Measurements from ENCODE around the gene CTTNBP2NL.

CTTNBP2NL gene

DNA sequence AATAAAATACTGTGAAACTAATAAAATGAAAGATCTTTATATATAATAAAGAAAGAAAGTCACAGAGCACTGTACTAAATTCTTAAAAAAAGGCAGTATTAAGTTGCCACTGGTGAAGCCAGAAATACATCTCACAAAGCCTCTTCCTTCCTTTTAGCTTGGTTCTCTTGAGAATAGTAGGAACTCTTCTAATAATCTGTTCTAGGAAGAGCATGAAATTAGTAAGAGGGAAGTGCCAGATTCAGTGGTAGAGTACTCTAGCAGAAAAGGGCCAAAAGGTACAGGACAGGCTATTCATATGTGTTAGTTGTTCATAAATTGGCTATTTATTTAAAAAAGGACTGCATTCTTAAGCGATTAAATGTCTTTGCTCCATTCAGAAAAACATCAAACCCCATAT lies 33.7 kb downstream of the CTTNBP2NL start:
- no peak overlapping the region for H3K9ac ChIP-seq (ENCODE audit: low read length)
- no peak overlapping the region for H3K27ac ChIP-seq (ENCODE audit: low read depth, low read length)
- no peak overlapping the region for H2AFZ ChIP-seq (ENCODE audit: insufficient read depth, low read length, poor library complexity)
- no peak overlapping the region for H4K91ac ChIP-seq (ENCODE audit: low read depth, low read length)
- no peak overlapping the region for H4K8ac ChIP-seq (ENCODE audit: low read depth, low read length)
- no peak overlapping the region for H3K4me2 ChIP-seq (ENCODE audit: low read length)
- H3K4me1 ChIP-seq (ENCODE audit: control insufficient read depth in 1 of 2, insufficient read depth in 2 of 2, low read length in 2 of 2) = no peaks in the 10 kb centered on the region
- no peak overlapping the region for H2AK5ac ChIP-seq (ENCODE audit: low read length)
- H3K23ac ChIP-seq (ENCODE audit: low read length) = no peak overlapping the region
- no peak overlapping the region for H3K4ac ChIP-seq (ENCODE audit: low read depth, low read length)
- no peak overlapping the region for H3K4me3 ChIP-seq (ENCODE audit: low read depth, low read length)
- no peaks in the 10 kb centered on the region for H3K79me1 ChIP-seq (ENCODE audit: low read length)
- no peak overlapping the region for H2BK5ac ChIP-seq (ENCODE audit: low read depth, low read length, poor library complexity)
- no peaks in the 10 kb centered on the region for H3K27me3 ChIP-seq (ENCODE audit: insufficient read depth, low read length)
- no peaks in the 10 kb centered on the region for H3K9me3 ChIP-seq (ENCODE audit: insufficient read depth, low read depth, low read length)
- H2BK12ac ChIP-seq (ENCODE audit: low read length) = no peak overlapping the region
- no peak overlapping the region for H3K18ac ChIP-seq (ENCODE audit: low read length)
- no peak for DNase-seq
- H3K14ac ChIP-seq (ENCODE audit: low read length) = no peak overlapping the region
- no CpG with 5 or more reads among the region's 1 CpG for WGBS (ENCODE audit: extremely low coverage, insufficient coverage, insufficient read length)
- no peaks in the 10 kb centered on the region for H3K79me2 ChIP-seq (ENCODE audit: control insufficient read depth, insufficient read depth, low read length, poor library complexity)
- H3K36me3 ChIP-seq (ENCODE audit: control insufficient read depth in 1 of 2, insufficient read depth in 2 of 2, low read length in 2 of 2) = peaks cover 6 to 9% of the 10 kb centered on the region in 2 experiments
- H4K12ac ChIP-seq (ENCODE audit: low read depth, low read length) = no peak overlapping the region
- no peak overlapping the region for H2BK120ac ChIP-seq (ENCODE audit: insufficient read depth, low read length, poor library complexity)

DNA sequence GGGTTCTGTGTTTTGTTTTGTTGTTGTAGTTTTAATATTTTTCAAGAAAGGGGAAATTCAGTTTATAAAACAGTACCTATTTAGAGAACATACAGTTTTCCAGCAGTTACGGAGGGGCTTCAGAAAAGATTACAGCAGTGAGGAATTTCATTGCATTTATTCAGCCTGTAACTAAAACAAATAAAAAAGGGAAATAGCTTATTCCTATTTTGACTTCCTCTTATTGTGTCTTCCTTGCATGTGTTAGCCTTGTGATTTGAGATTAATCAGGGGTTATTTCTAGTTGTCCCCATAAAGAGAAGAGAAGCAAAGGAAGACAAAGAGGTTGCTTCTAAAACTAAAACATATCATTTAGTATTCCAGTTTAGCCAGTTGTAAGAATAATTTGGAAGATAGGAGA lies 35.0 kb downstream of the CTTNBP2NL start:
- Histone ChIP-seq H4K8ac (ENCODE audit: low read depth, low read length) (no peak overlapping the region), H3K27ac (ENCODE audit: low read depth, low read length) (no peak overlapping the region), H3K18ac (ENCODE audit: low read length) (no peak overlapping the region), H3K4me3 (ENCODE audit: low read depth, low read length) (no peak overlapping the region), H3K79me1 (ENCODE audit: low read length) (no peaks in the 10 kb centered on the region), H2BK120ac (ENCODE audit: insufficient read depth, low read length, poor library complexity) (no peak overlapping the region), H4K91ac (ENCODE audit: low read depth, low read length) (no peak overlapping the region), H3K4me2 (ENCODE audit: low read length) (no peak overlapping the region), H3K4ac (ENCODE audit: low read depth, low read length) (no peak overlapping the region), H2AK5ac (ENCODE audit: low read length) (no peak overlapping the region), H3K79me2 (ENCODE audit: control insufficient read depth, insufficient read depth, low read length, poor library complexity) (no peaks in the 10 kb centered on the region), H3K4me1 (ENCODE audit: control insufficient read depth in 1 of 2, insufficient read depth in 2 of 2, low read length in 2 of 2) (no peaks in the 10 kb centered on the region), H2BK12ac (ENCODE audit: low read length) (no peak overlapping the region), H3K23ac (ENCODE audit: low read length) (no peak overlapping the region), H3K9me3 (ENCODE audit: insufficient read depth, low read depth, low read length) (no peaks in the 10 kb centered on the region), H2BK5ac (ENCODE audit: low read depth, low read length, poor library complexity) (no peak overlapping the region), H4K12ac (ENCODE audit: low read depth, low read length) (no peak overlapping the region), H2AFZ (ENCODE audit: insufficient read depth, low read length, poor library complexity) (no peak overlapping the region), H3K9ac (ENCODE audit: low read length) (no peak overlapping the region), H3K14ac (ENCODE audit: low read length) (no peak overlapping the region), H3K36me3 (ENCODE audit: control insufficient read depth in 1 of 2, insufficient read depth in 2 of 2, low read length in 2 of 2) (peaks cover 1 to 2% of the 10 kb centered on the region in 2 experiments), H3K27me3 (ENCODE audit: insufficient read depth, low read length) (no peaks in the 10 kb centered on the region)
- DNase-seq = peak in 1 of 2 donors; percentile 6
- no CpG with 5 or more reads among the region's 1 CpG for WGBS (ENCODE audit: extremely low coverage, insufficient coverage, insufficient read length)

DNA sequence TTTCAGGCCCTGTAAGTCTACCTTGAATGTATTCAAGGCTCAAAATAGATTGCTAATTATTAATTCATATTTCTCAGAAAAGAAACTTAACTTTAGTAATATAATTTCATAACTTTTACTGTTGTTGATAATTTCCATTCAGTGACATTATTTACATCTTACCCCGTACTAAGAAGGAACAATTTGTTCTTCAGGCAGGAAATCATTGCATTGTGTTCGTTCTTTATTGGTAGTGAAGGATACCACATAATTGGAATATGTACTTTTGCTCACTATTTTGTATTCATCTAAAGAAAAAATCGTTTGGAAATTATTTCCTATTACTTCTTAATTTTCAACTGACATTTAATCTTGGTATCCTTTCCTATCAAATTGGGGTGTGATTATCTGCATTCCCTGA lies 39.4 kb downstream of the CTTNBP2NL start:
- Histone ChIP-seq H3K27ac (ENCODE audit: low read depth, low read length) (no peak overlapping the region), H3K9ac (ENCODE audit: low read length) (no peak overlapping the region), H3K79me1 (ENCODE audit: low read length) (no peaks in the 10 kb centered on the region), H3K4me3 (ENCODE audit: low read depth, low read length) (no peak overlapping the region), H2BK12ac (ENCODE audit: low read length) (no peak overlapping the region), H3K79me2 (ENCODE audit: control insufficient read depth, insufficient read depth, low read length, poor library complexity) (no peaks in the 10 kb centered on the region), H2AK5ac (ENCODE audit: low read length) (no peak overlapping the region), H2BK120ac (ENCODE audit: insufficient read depth, low read length, poor library complexity) (no peak overlapping the region), H3K4me2 (ENCODE audit: low read length) (no peak overlapping the region), H4K91ac (ENCODE audit: low read depth, low read length) (no peak overlapping the region), H3K4ac (ENCODE audit: low read depth, low read length) (no peak overlapping the region), H3K14ac (ENCODE audit: low read length) (no peak overlapping the region), H3K9me3 (ENCODE audit: insufficient read depth, low read depth, low read length) (no peaks in the 10 kb centered on the region), H3K18ac (ENCODE audit: low read length) (no peak overlapping the region), H2BK5ac (ENCODE audit: low read depth, low read length, poor library complexity) (no peak overlapping the region), H3K4me1 (ENCODE audit: control insufficient read depth in 1 of 2, insufficient read depth in 2 of 2, low read length in 2 of 2) (no peaks in the 10 kb centered on the region), H3K36me3 (ENCODE audit: control insufficient read depth in 1 of 2, insufficient read depth in 2 of 2, low read length in 2 of 2) (no peaks in the 10 kb centered on the region), H3K23ac (ENCODE audit: low read length) (no peak overlapping the region), H4K8ac (ENCODE audit: low read depth, low read length) (no peak overlapping the region), H3K27me3 (ENCODE audit: insufficient read depth, low read length) (no peaks in the 10 kb centered on the region), H2AFZ (ENCODE audit: insufficient read depth, low read length, poor library complexity) (no peak overlapping the region), H4K12ac (ENCODE audit: low read depth, low read length) (no peak overlapping the region)
- no peak for DNase-seq
- WGBS (ENCODE audit: extremely low coverage, insufficient coverage, insufficient read length) = no CpG with 5 or more reads among the region's 3 CpGs

DNA sequence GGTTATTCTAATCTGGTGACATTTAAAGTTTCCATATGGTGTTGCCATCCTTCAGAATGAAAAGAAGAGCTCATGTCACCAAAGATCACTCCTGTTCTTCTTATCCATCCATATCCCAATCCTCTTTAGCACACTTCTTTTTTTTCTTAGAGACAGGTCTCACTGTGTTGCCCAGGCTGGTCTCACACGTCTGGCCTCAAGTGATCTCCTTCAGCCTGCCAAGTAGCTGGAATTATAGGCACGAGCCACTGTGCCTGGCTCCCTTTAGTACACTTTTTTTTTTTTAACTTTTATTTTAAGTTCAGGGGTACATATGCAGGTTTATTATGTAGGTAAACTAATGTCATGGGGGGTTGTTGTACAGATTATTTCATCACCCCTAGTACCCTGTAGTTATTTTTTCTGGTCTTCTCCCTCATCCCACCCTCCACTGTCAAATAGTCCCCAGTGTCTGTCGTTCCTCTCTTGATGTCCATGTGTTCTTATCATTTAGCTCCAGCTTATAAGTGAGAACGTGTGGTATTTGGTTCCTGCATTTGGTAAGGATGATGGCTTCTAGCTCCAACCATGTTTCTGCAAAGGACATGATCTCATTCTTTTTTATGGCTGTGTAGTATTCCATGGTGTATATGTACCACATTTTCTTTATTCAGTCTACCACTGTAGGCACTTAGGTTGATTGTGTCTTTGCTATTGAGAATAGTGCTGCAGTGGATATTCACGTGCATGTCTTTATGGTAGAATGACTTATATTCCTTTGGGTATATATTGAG lies 40.6 kb downstream of the CTTNBP2NL start:
- Histone ChIP-seq H2AFZ (ENCODE audit: insufficient read depth, low read length, poor library complexity) (no peak overlapping the region), H2BK5ac (ENCODE audit: low read depth, low read length, poor library complexity) (no peak overlapping the region), H3K18ac (ENCODE audit: low read length) (no peak overlapping the region), H3K4me1 (ENCODE audit: control insufficient read depth in 1 of 2, insufficient read depth in 2 of 2, low read length in 2 of 2) (no peaks in the 10 kb centered on the region), H2BK120ac (ENCODE audit: insufficient read depth, low read length, poor library complexity) (no peak overlapping the region), H4K91ac (ENCODE audit: low read depth, low read length) (no peak overlapping the region), H4K8ac (ENCODE audit: low read depth, low read length) (no peak overlapping the region), H3K23ac (ENCODE audit: low read length) (no peak overlapping the region), H3K27ac (ENCODE audit: low read depth, low read length) (no peak overlapping the region), H3K14ac (ENCODE audit: low read length) (no peak overlapping the region), H3K79me1 (ENCODE audit: low read length) (no peaks in the 10 kb centered on the region), H3K9ac (ENCODE audit: low read length) (no peak overlapping the region), H2AK5ac (ENCODE audit: low read length) (no peak overlapping the region), H4K12ac (ENCODE audit: low read depth, low read length) (no peak overlapping the region), H3K4me3 (ENCODE audit: low read depth, low read length) (no peak overlapping the region), H3K4me2 (ENCODE audit: low read length) (no peak overlapping the region), H3K36me3 (ENCODE audit: control insufficient read depth in 1 of 2, insufficient read depth in 2 of 2, low read length in 2 of 2) (no peaks in the 10 kb centered on the region), H3K79me2 (ENCODE audit: control insufficient read depth, insufficient read depth, low read length, poor library complexity) (no peaks in the 10 kb centered on the region), H3K4ac (ENCODE audit: low read depth, low read length) (no peak overlapping the region), H2BK12ac (ENCODE audit: low read length) (no peak overlapping the region), H3K27me3 (ENCODE audit: insufficient read depth, low read length) (no peaks in the 10 kb centered on the region), H3K9me3 (ENCODE audit: insufficient read depth, low read depth, low read length) (no peaks in the 10 kb centered on the region)
- WGBS (ENCODE audit: extremely low coverage, insufficient coverage, insufficient read length) = no CpG with 5 or more reads among the region's 5 CpGs
- no peak for DNase-seq

Data from trophoblast cell (in vitro differentiated cells and primary cell).